ENCODE data around the gene CACTIN. TPM values are rescaled to one million over a fixed set of nuclear protein-coding genes. Genes with fewer than 3 reads are reported as not detected.

Gene CACTIN
- total RNA-seq, 1 donor from 2014 or later, result 39.2 TPM

- intact Hi-C loops (cut with micrococcal nuclease), result loop anchor here (2.0 to 5.0 kb wide), 8 partner anchors 34 to 1711 kb away; partner anchors contain the start of genes EEF2, KLF16, MPND and PIP5K1C
Measured at GRCh38 chr19:3573162-3573857, 53.3 kb downstream of the CACTIN start.

GRCh38 chr19:3572855-3573161, 53.8 kb downstream of the CACTIN start, which contains the start of gene HMG20B:
Gene HMG20B (plus strand): TSS chr19:3572944. CDS start chr19:3573310, 366 bp downstream.
- intact Hi-C loops (cut with micrococcal nuclease), result loop anchor here (1.0 to 5.0 kb wide), 15 partner anchors 16 to 1711 kb away; partner anchors contain the start of genes EEF2, FZR1, KLF16 and MFSD12

- intact Hi-C loops (cut with micrococcal nuclease), result loop anchor here (1.0 to 5.0 kb wide), 15 partner anchors 15 to 1710 kb away; partner anchors contain the start of genes EEF2, FZR1, KLF16 and MFSD12
Measured at GRCh38 chr19:3572132-3572854, 54.3 kb downstream of the CACTIN start.

- intact Hi-C loops (cut with micrococcal nuclease), result loop anchor here (5.0 kb wide), 2 partner anchors 37 to 1708 kb away; partner anchors contain the start of genes KLF16 and TBXA2R
Measured at GRCh38 chr19:3570606-3571011, 56.0 kb downstream of the CACTIN start.

GRCh38 chr19:3570042-3570441, 56.5 kb downstream of the CACTIN start:
- intact Hi-C loops (cut with micrococcal nuclease), result loop anchor here (5.0 kb wide), 2 partner anchors 37 to 1708 kb away; partner anchors contain the start of genes KLF16 and TBXA2R

GRCh38 chr19:3565139-3565538, 61.5 kb downstream of the CACTIN start:
- intact Hi-C loops (cut with micrococcal nuclease), result no loop called here

GRCh38 chr19:3563709-3564524, 62.7 kb downstream of the CACTIN start:
- intact Hi-C loops (cut with micrococcal nuclease), result no loop called here

Other genes starting within 250 kb of the CACTIN start
- 0.54 TPM in 1 of 2 replicates, not detected in the other for gene SMIM24, start 146.3 kb downstream of the CACTIN start, total RNA-seq
- not detected in 2 replicates for gene SMIM44, start 143.3 kb downstream of the CACTIN start, total RNA-seq
- gene DOHH, start 126.1 kb downstream of the CACTIN start, total RNA-seq, result 16.9 and 19.4 TPM in 2 replicates
- 63.0 and 63.1 TPM in 2 replicates for gene FZR1, start 120.5 kb downstream of the CACTIN start, total RNA-seq
- gene TEKTIP1, start 87.6 kb downstream of the CACTIN start, total RNA-seq, result 5.0 and 7.6 TPM in 2 replicates
- 89.0 and 92.8 TPM in 2 replicates for gene MFSD12, start 69.2 kb downstream of the CACTIN start, total RNA-seq
- gene HMG20B, start 53.8 kb downstream of the CACTIN start, total RNA-seq, result 41.5 and 44.3 TPM in 2 replicates
- 0.95 and 0.98 TPM in 2 replicates for gene GIPC3, start 41.3 kb downstream of the CACTIN start, total RNA-seq
- 0.39 and 1.1 TPM in 2 replicates for gene TBXA2R, start 19.9 kb downstream of the CACTIN start, total RNA-seq
- 23.5 and 23.9 TPM in 2 replicates for gene PIP5K1C, start 73.7 kb upstream of the CACTIN start, total RNA-seq
- gene TJP3, start 81.6 kb upstream of the CACTIN start, total RNA-seq, result 1.3 and 1.5 TPM in 2 replicates
- 63.4 and 67.9 TPM in 2 replicates for gene APBA3, start 134.9 kb upstream of the CACTIN start, total RNA-seq
- gene MRPL54, start 135.9 kb upstream of the CACTIN start, total RNA-seq, result 93.9 and 94.5 TPM in 2 replicates
- not detected in 2 replicates for gene RAX2, start 145.4 kb upstream of the CACTIN start, total RNA-seq
- 9.0 and 11.2 TPM in 2 replicates for gene MATK, start 159.6 kb upstream of the CACTIN start, total RNA-seq
- 0.25 and 0.32 TPM in 2 replicates for gene ZFR2, start 242.2 kb upstream of the CACTIN start, total RNA-seq

All from T-helper 1 cell treated with Interleukin-12 subunit alpha and Interleukin-12 subunit beta and Interleukin-4 antibody, amounts not matched to agents 30 ng/mL and 1 ng/mL, for 36 hours (primary cell).